HG03060 (cell line): ENCODE data around the gene KLHDC10.
"Not testable (repeated sequence)": the region's sequence is repeated elsewhere in the genome, so short reads cannot be mapped to it uniquely, and the experiment has no call there.

ENCODE experiments used
- ATAC-seq: cut with Tn5 transposase; IDR thresholded peaks from one replicate; pipeline ENCODE4 v1.9.1; 2021; ENCODE audit warnings: low read depth, moderate number of reproducible peaks; ENCODE audit not compliant: unreplicated experiment

The KLHDC10 gene

GRCh38 chr7:130069978-130070860 is at the start of gene KLHDC10:
KLHDC10 (plus strand) TSS chr7:130070534; CDS start chr7:130070644, 110 bp downstream.
- peak; percentile 86 for ATAC-seq

DNA sequence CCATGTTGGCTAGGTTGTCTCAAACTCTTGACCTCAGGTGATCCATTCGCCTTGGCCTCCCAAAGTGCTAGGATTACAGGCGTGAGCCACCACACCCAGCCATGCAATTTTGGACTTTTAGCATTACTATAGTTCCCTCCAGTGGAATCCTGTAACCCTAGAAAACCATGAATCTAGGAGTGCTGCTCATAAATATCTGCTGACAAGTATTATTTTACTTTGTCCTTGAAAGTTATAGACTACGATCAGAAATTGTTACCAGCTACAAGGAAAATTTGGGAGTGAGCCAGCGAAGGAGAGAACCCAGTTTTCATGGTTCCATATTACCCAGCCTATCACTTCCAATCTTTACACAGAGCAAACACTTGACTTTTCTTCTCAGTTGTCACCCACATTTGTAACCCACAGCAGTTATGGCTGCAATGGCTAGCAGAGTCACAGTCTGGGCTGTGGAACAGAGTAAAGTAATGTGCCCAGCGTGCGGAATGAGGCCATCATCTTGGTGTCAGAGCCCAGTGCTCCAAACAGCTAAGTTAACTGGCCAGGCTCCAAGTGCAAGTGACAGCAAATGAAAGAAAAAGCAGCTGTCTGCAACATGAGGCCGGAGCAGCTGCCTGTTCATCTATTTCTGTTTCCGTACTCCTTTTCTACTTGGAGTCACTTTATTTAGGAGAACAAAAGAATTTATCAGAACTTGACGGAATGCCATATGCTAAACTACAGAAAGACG is 49.1 kb upstream of the KLHDC10 start:
- ATAC-seq, result no peak

GRCh38 chr7:130022115-130022514 is 48.2 kb upstream of the KLHDC10 start:
- ATAC-seq, result no peak

- ATAC-seq, result no peak
Observed at GRCh38 chr7:130022623-130023175, 47.6 kb upstream of the KLHDC10 start.

GRCh38 chr7:130024390-130024789 is 45.9 kb upstream of the KLHDC10 start:
- ATAC-seq, result no peak

DNA sequence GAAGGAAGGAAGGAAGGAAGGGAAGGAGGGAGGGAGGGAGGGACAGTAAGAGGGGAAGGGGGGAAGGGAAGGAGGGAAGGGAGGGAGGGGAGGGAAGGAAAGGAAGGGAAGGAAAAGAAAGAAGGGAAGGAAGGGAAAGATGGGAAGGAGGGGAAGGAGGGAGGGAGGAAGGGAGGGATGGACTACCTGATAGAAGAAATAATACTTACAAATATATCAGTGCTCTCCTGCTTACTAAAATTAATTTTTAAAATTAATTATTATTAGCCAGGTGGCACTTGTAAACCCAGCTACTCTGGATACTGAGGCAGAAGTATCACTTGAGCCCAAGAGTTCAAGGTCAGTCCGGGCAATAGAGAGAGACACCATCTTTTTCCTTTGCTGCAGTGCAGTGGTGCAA is 37.6 kb upstream of the KLHDC10 start:
- no peak for ATAC-seq

GRCh38 chr7:130037703-130038102 is 32.6 kb upstream of the KLHDC10 start:
- ATAC-seq, result no peak

- no peak for ATAC-seq
Observed at GRCh38 chr7:130040576-130040975, 29.8 kb upstream of the KLHDC10 start.

- ATAC-seq, result no peak
Observed at GRCh38 chr7:130047831-130048230, 22.5 kb upstream of the KLHDC10 start.

DNA sequence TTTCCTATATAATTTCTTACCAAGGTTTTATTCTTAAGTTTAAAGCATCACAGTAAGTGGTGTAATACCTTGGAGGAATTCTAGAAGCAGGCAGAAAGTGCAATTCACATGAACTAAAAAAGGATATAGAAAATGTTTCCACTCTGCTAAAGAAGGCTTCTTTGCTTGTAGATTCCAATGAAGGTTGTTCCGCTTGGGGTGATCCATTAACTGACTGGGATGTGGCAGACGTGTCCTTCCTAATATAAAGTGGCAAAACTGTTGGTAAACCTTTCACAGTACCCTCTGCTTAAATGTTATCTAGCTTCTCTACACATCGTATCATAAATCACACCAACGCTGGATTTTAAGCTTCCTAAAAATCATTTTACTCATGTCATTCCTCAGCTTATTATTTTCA is 21.4 kb upstream of the KLHDC10 start:
- ATAC-seq, result no peak

DNA sequence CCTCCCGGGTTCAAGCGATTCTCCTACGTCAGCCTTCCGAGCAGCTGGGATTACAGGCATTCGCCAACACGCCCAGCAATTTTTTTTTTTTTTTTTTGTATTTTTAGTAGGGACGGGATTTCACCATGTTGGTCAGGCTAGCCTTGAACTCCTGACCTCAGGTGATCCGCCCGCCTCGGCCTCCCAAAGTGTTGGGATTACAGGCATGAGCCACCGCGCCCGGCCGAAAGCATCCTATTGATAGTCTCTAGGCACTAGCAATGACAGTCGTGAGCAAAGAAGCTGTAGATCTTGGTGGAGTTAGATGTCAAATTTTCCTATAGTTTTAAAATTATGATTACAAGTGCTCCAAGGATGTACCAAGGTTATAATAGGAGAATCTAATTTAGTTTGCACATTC is 18.1 kb upstream of the KLHDC10 start:
- not testable (repeated sequence) for ATAC-seq

- not testable (repeated sequence) for ATAC-seq
Observed at GRCh38 chr7:130055198-130055597, 15.1 kb upstream of the KLHDC10 start.

GRCh38 chr7:130062246-130062645 is 8.1 kb upstream of the KLHDC10 start:
- ATAC-seq, result no peak

DNA sequence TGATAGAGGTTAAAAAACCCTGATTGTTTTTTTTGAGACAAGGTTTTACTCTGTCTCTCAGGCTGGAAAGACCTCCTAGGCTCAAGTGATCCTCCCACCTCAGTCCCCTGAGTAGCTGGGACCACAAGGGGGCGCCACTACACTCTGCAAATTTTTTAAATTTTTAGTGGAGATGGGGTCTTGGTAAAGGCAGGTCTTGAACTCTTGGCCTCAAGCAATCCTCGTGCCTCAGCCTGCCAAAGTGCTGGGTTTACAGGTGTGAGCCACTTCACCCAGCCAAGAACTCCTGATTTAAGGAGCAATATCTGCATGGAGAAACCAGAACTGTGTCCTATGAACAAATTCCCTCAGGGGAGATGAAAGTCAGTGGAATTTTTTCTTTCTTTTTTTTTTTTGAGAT is 7.3 kb upstream of the KLHDC10 start:
- ATAC-seq, result no peak

GRCh38 chr7:130064580-130064926 is 5.8 kb upstream of the KLHDC10 start:
- not testable (repeated sequence) for ATAC-seq

GRCh38 chr7:130065500-130066152 is 4.7 kb upstream of the KLHDC10 start:
- ATAC-seq, result no peak

GRCh38 chr7:130069179-130069977 is 956 bp upstream of the KLHDC10 start:
- ATAC-seq, result no peak

DNA sequence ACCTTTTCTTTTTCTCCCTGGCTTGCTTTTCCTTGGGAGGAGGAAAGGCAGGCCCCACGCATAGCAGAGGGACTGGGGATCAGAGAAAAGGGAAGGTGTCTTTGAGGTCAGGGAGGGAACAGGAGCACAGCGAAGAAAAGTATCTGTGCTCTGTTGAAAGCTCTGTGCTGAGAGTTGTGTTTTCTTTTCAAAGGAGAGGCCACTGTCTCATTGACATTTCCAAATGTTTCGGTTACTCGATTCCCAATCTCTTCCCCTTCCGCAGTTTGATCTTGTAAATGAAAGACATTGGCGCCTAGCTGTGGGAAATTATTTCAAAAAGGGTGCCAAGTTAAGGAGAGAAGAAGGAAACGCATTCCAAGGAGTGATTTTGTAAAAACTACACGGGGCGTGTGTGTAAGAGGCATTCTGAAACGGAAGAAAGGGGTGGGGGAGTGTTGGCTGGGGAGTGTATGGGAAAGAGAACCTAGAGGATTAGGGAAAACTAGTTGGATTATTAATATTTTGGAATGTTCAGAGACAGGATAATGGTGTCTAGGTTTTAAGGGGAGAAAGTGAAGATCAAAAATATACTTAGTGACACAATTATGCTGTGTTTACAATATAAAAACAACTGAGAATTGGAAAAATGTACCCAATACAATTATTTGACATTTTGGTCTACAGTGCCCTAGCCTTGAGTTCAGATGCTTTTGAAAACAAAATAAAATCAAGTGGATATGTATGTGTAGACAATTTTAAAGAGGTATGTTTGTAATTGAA is 708 bp downstream of the KLHDC10 start:
- ATAC-seq, result no peak
